Heart left ventricle (tissue), 13 donors: ENCODE data around the gene SBNO2.

ENCODE experiments used
- CTCF ChIP-seq, 12 donors: fragments of 200-600 bp; sonication (generic) in 4 of 12; IDR thresholded peaks; one replicate each; pipeline versions ENCODE4 v1.5.0 to v1.8.0; 2018 to 2022; ENCODE audit warnings: antibody characterized with exemption in 12 of 12, mild to moderate bottlenecking in 5 of 12
- POLR2A ChIP-seq, 2 donors: fragments of 450-650 bp; IDR thresholded peaks; one replicate each; pipeline ENCODE4 v1.6.1; 2017; ENCODE audit warnings: antibody characterized with exemption in 2 of 2, mild to moderate bottlenecking in 2 of 2, moderate library complexity in 2 of 2
- donor health status: ischemic (EF 13 %, LVEDD 7.1; RV severe dilation, severe dysfunction).
- donor health status: DM: no; HTN: yes; CAD: no.
- donor health status: DM: no; HTN: no; CAD: no.
- donor health status: ischemic (EF 25% LVEDD 6.9; RV normal size, moderate dysfunction).
- donor health status: ischemic (EF 25% LVEDD 5.7; RV mildly dilated, moderate dysfunction).
- donor health status: ischemic (EF 35%, LVEDD 5.7; RV mildly dilated, moderate dysfunction).
- donor health status: nonischemic (EF 11% LVEDD 7.7; RV severe dilation, severe dysfunction).
- donor health status: DM: yes; HTN: yes; CAD: no.
- donor health status: PGD.
- donor health status: ischemic (EF 29% LVEDD 5.4; RV normal size, mild dysfunction).
- donor health status: nonischemic (EF 23%, LVEDD 6.1; RV moderate dilation, normal function).

- no peak for TF ChIP-seq CTCF (IDR thresholded peaks at IDR 0.05)
- TF ChIP-seq POLR2A (IDR thresholded peaks at IDR 0.05): no peak
Measured at GRCh38 chr19:1138121-1138520, 35.9 kb downstream of the SBNO2 start.
